Stimulated activated CD8-positive, alpha-beta memory T cell treated with anti-CD3 and anti-CD28 coated beads, Interleukin-15, amount 100 ng/mL, for 4 hours (primary cell): ENCODE measurements around the gene PMEPA1.

ENCODE experiments used
- DNase-seq, 2 donors: peaks; one replicate each; pipeline ENCODE4 v3.0.0-alpha.2; 2020; ENCODE audit warnings: low read depth in 2 of 2

PMEPA1 gene

GRCh38 chr20:57693670-57694329 is 16.0 kb downstream of the PMEPA1 start:
- DNase-seq: no peak

GRCh38 chr20:57693002-57693582 is 16.7 kb downstream of the PMEPA1 start:
- no peak for DNase-seq

- no peak for DNase-seq
Measured at GRCh38 chr20:57692393-57692792, 17.4 kb downstream of the PMEPA1 start.

- DNase-seq: no peak
Measured at GRCh38 chr20:57691699-57692098, 18.1 kb downstream of the PMEPA1 start.

- no peak for DNase-seq
Measured at GRCh38 chr20:57690525-57690924, 19.3 kb downstream of the PMEPA1 start.

GRCh38 chr20:57689745-57690481 is 19.9 kb downstream of the PMEPA1 start:
- no peak for DNase-seq

- DNase-seq: no peak
Measured at GRCh38 chr20:57688864-57689263, 21.0 kb downstream of the PMEPA1 start.

GRCh38 chr20:57688295-57688694 is 21.5 kb downstream of the PMEPA1 start:
- DNase-seq: no peak

GRCh38 chr20:57686931-57687652 is 22.7 kb downstream of the PMEPA1 start:
- no peak for DNase-seq

GRCh38 chr20:57685146-57685758 is 24.6 kb downstream of the PMEPA1 start:
- no peak for DNase-seq

- no peak for DNase-seq
Measured at GRCh38 chr20:57684808-57685140, 25.0 kb downstream of the PMEPA1 start.

- DNase-seq: no peak
Measured at GRCh38 chr20:57683881-57684807, 25.7 kb downstream of the PMEPA1 start.

GRCh38 chr20:57683287-57683686 is 26.5 kb downstream of the PMEPA1 start:
- DNase-seq: no peak

GRCh38 chr20:57682184-57683101 is 27.4 kb downstream of the PMEPA1 start:
- DNase-seq: no peak

GRCh38 chr20:57680934-57681914 is 28.6 kb downstream of the PMEPA1 start:
- peak in 1 of 2 donors; percentile 15 for DNase-seq

- no peak for DNase-seq
Measured at GRCh38 chr20:57680131-57680716, 29.6 kb downstream of the PMEPA1 start.

GRCh38 chr20:57679113-57679512 is 30.7 kb downstream of the PMEPA1 start:
- no peak for DNase-seq

- DNase-seq: no peak
Measured at GRCh38 chr20:57678340-57678739, 31.5 kb downstream of the PMEPA1 start.
